SK-N-SH (cell line): ENCODE data around the gene DNAJB6.

Experiments
- ELF1 ChIP-seq: IDR thresholded peaks from 2 replicates; pipeline ENCODE4 v1.4.0; 2012
- FOSL2 ChIP-seq: IDR thresholded peaks from 2 replicates; pipeline ENCODE4 v1.4.0; 2012; ENCODE audit warnings: low read depth, mild to moderate bottlenecking, moderate library complexity, borderline replicate concordance
- GABPA ChIP-seq: IDR thresholded peaks from 2 replicates; pipeline ENCODE4 v1.4.0; 2012; ENCODE audit warnings: low read depth, mild to moderate bottlenecking
- TF ChIP-seq, protein P1 (sequence below): fragments of 200-600 bp; sonication (generic); IDR thresholded peaks from 2 replicates; pipeline ENCODE4 v1.6.1; 2017; ENCODE audit warnings: antibody characterized with exemption, mild to moderate bottlenecking, moderate library complexity

DNA sequence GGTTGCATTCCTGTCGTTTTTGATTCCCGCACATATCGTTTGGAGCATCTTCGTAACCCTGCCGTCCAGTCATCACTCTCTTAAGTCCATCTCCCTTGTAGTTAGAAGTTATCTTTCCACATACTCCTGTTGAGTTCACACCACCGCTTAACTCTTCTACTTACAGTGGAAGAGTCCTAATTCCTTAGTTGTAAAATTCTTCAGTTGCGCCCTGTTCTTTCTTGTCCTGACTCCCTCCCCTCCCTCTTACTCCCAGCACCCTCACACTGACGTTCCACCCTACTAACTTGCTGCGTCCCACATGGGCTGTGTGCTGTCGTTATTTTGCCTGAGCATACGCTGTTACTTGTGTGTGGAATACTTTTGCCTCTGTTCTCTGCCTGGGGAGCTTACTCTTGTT, 11.7 kb downstream of the DNAJB6 start:
- TF ChIP-seq ELF1 (no peak), GABPA (no peak), FOSL2 (no peak)
- TF ChIP-seq, protein P1, sequence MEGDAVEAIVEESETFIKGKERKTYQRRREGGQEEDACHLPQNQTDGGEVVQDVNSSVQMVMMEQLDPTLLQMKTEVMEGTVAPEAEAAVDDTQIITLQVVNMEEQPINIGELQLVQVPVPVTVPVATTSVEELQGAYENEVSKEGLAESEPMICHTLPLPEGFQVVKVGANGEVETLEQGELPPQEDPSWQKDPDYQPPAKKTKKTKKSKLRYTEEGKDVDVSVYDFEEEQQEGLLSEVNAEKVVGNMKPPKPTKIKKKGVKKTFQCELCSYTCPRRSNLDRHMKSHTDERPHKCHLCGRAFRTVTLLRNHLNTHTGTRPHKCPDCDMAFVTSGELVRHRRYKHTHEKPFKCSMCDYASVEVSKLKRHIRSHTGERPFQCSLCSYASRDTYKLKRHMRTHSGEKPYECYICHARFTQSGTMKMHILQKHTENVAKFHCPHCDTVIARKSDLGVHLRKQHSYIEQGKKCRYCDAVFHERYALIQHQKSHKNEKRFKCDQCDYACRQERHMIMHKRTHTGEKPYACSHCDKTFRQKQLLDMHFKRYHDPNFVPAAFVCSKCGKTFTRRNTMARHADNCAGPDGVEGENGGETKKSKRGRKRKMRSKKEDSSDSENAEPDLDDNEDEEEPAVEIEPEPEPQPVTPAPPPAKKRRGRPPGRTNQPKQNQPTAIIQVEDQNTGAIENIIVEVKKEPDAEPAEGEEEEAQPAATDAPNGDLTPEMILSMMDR = no peak
